Right lobe of liver (tissue), 6 donors: Measurements from ENCODE around the gene NIFK. TPM values are rescaled to one million over a fixed set of nuclear protein-coding genes. Genes with fewer than 3 reads are reported as not detected.

Experiments
- ATAC-seq, 4 donors: fragments of 200-7000 bp; cut with Tn5 transposase; one replicate each; pipeline ENCODE4 v1.9.1; 2020; ENCODE audit warnings: mild to moderate bottlenecking in 4 of 4, moderate library complexity in 4 of 4
- DNase-seq, 3 donors: peaks; one replicate each; pipeline ENCODE4 v3.0.0-alpha.2; 2020
- H3K27ac ChIP-seq, 3 donors: fragments of 200-600 bp; one replicate each; pipeline ENCODE4 v1.8.0; 2022
- H3K27me3 ChIP-seq, 2 donors: fragments of 200-600 bp; one replicate each; pipeline ENCODE4 v1.8.0; 2022
- H3K36me3 ChIP-seq, 4 donors: fragments of 200-600 bp; sonication (generic) in 1 of 4; one replicate each; pipeline versions ENCODE4 v1.5.1 to v1.8.0; 2017 to 2022; ENCODE audit warnings: control low read depth in 1 of 4
- H3K4me1 ChIP-seq, 4 donors: fragments of 200-600 bp; sonication (generic) in 1 of 4; one replicate each; pipeline versions ENCODE4 v1.5.1 to v1.8.0; 2017 to 2022; ENCODE audit warnings: control low read depth in 1 of 4
- H3K4me3 ChIP-seq, 3 donors: fragments of 200-600 bp; one replicate each; pipeline ENCODE4 v1.8.0; 2022
- H3K9me3 ChIP-seq, 4 donors: fragments of 200-600 bp; sonication (generic) in 1 of 4; one replicate each; pipeline versions ENCODE4 v1.5.1 to v1.8.0; 2017 to 2022; ENCODE audit warnings: control low read depth in 1 of 4
- CTCF ChIP-seq, 4 donors: fragments of 200-600 bp in 3 of 4; fragments of 450-650 bp in 1 of 4; IDR thresholded peaks; one replicate each; pipeline versions ENCODE4 v1.5.1 to v1.8.0; 2016 to 2022; ENCODE audit warnings: antibody characterized with exemption in 4 of 4, mild to moderate bottlenecking in 2 of 4
- POLR2A ChIP-seq: fragments of 450-650 bp; IDR thresholded peaks from one replicate; pipeline ENCODE4 v1.6.1; 2017; ENCODE audit warnings: antibody characterized with exemption, mild to moderate bottlenecking
- WGBS: methylation state at CpG from one replicate; pipeline ENCODE4 v1.1.6; 2018; ENCODE audit warnings: low coverage, low lambda C conversion rate; ENCODE audit not compliant: insufficient coverage; ENCODE audit errors: missing lambda C conversion rate; 5-methylcytosine and 5-hydroxymethylcytosine counted together
- intact Hi-C, 2 donors: fragments of 100-400 bp; cut with DNase I; formaldehyde crosslinking; loops; one replicate each; pipeline versions ENCODE4 v1.11.2 to v1.14.1; 2022
- total RNA-seq, 6 experiments: library from RNA; depleted of rRNA in 2 of 6; stranded (reverse); fragments of >200 nt in 2 of 6; fragmentation: NEBNext Ultra II Directional in 3 of 6; extraction: Animal tissue kit (Norgen Biotek cat#: 25700) in 3 of 6; gene quantifications; one replicate each; pipeline versions ENCODE4 v1.1.0 to v1.2.4, GENCODE V29; 2016 to 2023
- donor health status: DM: no; HTN: yes; CAD: no.
- donor health status: DM: no; HTN: no; CAD: no.
- donor health status: DM: no; HTN: no; CAD: no.
- donor health status: DM: no; HTN: yes; CAD: no.
- donor health status: DM: no; HTN: yes; CAD: no.

NIFK gene
- total RNA-seq, 6 experiments from 2014 or later: 13.9 to 37.7 (median 27.2) TPM

GRCh38 chr2:121754851-121755236, 18.2 kb upstream of the NIFK start:
- TF ChIP-seq CTCF (IDR thresholded peaks at IDR 0.05) (no peak), POLR2A (no peak)
- intact Hi-C loops: no loop called here
- Histone ChIP-seq H3K4me3 (peak overlapping the region; percentile 98 to 100 (median 99)), H3K36me3 (peaks cover 0 to 12% (median 0%) of the 10 kb centered on the region in 4 donors), H3K27ac (no peak overlapping the region), H3K27me3 (no peaks in the 10 kb centered on the region), H3K9me3 (no peaks in the 10 kb centered on the region), H3K4me1 (peaks cover 0 to 14% (median 6%) of the 10 kb centered on the region in 4 donors)
- 2% methylated on average over 8 of the region's 8 CpGs for WGBS
- DNase-seq (no peak), ATAC-seq (no peak)

- H3K9me3 ChIP-seq: no peaks in the 10 kb centered on the region
- no peak for TF ChIP-seq POLR2A
- peak in 2 of 4 donors; percentile 15 to 29 for TF ChIP-seq CTCF (IDR thresholded peaks at IDR 0.05)
- no peak overlapping the region for H3K4me3 ChIP-seq
- intact Hi-C loops: no loop called here
- no peaks in the 10 kb centered on the region for H3K36me3 ChIP-seq
- H3K4me1 ChIP-seq: no peaks in the 10 kb centered on the region
- DNase-seq: no peak
- peak; percentile 37 to 68 (median 44) for ATAC-seq
- no peaks in the 10 kb centered on the region for H3K27me3 ChIP-seq
- 62% methylated on average over 4 of the region's 4 CpGs for WGBS
- no peak overlapping the region for H3K27ac ChIP-seq
These were observed 11.5 kb upstream of the NIFK start for GRCh38 chr2:121748202-121748601.

GRCh38 chr2:121746071-121746578, 9.4 kb upstream of the NIFK start:
- H3K27me3 ChIP-seq: no peaks in the 10 kb centered on the region
- no peak overlapping the region for H3K27ac ChIP-seq
- H3K36me3 ChIP-seq: no peaks in the 10 kb centered on the region
- ATAC-seq: peak; percentile 37 to 76 (median 63)
- DNase-seq: no peak
- intact Hi-C loops: no loop called here
- 46% methylated on average over 6 of the region's 6 CpGs for WGBS
- no peaks in the 10 kb centered on the region for H3K4me1 ChIP-seq
- TF ChIP-seq POLR2A (no peak), CTCF (IDR thresholded peaks at IDR 0.05) (no peak)
- no peaks in the 10 kb centered on the region for H3K9me3 ChIP-seq
- no peak overlapping the region for H3K4me3 ChIP-seq

GRCh38 chr2:121741450-121741849, 4.8 kb upstream of the NIFK start:
- ATAC-seq: no peak
- WGBS: 40% methylated on average over 1 of the region's 3 CpGs
- H3K9me3 ChIP-seq: no peaks in the 10 kb centered on the region
- no peaks in the 10 kb centered on the region for H3K36me3 ChIP-seq
- H3K27me3 ChIP-seq: no peaks in the 10 kb centered on the region
- TF ChIP-seq CTCF (IDR thresholded peaks at IDR 0.05) (no peak), POLR2A (no peak)
- no peak overlapping the region for H3K4me3 ChIP-seq
- no peak overlapping the region for H3K27ac ChIP-seq
- intact Hi-C loops: no loop called here
- no peak for DNase-seq
- H3K4me1 ChIP-seq: no peaks in the 10 kb centered on the region

GRCh38 chr2:121740973-121741372, 4.3 kb upstream of the NIFK start:
- DNase-seq (no peak), ATAC-seq (no peak)
- Histone ChIP-seq H3K4me1 (no peaks in the 10 kb centered on the region), H3K4me3 (no peak overlapping the region), H3K36me3 (no peaks in the 10 kb centered on the region), H3K27me3 (no peaks in the 10 kb centered on the region), H3K27ac (no peak overlapping the region), H3K9me3 (no peaks in the 10 kb centered on the region)
- 76% methylated on average over 6 of the region's 6 CpGs for WGBS
- intact Hi-C loops: no loop called here
- TF ChIP-seq CTCF (IDR thresholded peaks at IDR 0.05) (no peak), POLR2A (no peak)
